ENCODE results near the gene TUBD1.
A peak's percentile ranks its signal among the peaks of the same experiment; 100 is the strongest.
"Not testable (repeated sequence)": the region's sequence is repeated elsewhere in the genome, so short reads cannot be mapped to it uniquely, and the experiment has no call there.

The TUBD1 gene, protein sequence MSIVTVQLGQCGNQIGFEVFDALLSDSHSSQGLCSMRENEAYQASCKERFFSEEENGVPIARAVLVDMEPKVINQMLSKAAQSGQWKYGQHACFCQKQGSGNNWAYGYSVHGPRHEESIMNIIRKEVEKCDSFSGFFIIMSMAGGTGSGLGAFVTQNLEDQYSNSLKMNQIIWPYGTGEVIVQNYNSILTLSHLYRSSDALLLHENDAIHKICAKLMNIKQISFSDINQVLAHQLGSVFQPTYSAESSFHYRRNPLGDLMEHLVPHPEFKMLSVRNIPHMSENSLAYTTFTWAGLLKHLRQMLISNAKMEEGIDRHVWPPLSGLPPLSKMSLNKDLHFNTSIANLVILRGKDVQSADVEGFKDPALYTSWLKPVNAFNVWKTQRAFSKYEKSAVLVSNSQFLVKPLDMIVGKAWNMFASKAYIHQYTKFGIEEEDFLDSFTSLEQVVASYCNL

DNA sequence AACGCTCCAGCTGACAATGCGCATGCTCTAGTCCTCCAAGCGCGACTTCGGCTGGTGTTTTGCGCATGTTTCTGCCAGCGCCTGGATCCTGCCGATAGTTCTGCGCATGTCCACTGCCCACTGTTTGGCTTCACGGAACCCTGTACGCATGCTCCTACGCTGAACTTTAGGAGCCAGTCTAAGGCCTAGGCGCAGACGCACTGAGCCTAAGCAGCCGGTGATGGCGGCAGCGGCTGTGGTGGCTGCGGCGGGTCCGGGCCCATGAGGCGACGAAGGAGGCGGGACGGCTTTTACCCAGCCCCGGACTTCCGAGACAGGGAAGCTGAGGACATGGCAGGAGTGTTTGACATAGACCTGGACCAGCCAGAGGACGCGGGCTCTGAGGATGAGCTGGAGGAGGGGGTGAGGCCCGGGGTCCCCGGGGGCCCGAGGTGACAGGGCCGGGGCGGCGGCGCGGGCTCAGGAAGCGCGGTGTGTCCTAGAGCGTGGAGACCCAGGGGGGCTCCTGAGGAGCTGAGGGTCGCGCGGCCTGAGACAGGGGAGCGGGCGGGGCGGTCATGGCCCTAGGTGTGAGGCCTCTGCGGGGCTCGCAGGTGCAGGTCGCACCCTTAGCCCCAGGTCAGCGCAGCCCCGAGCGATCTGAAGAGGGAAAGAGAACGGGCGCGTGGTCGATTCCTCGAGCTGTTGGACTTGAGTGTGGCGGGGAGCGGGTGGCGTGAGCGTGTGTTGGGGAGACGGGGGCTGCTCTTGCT is at the start of gene TUBD1, which contains the start of gene RPS6KB1:
Gene TUBD1 (minus strand): TSS at position 20 of the 752 bp plus-strand sequence. CDS start 1,941 bp downstream, outside the sequence.
Gene RPS6KB1 (plus strand): TSS at position 198 of the 752 bp plus-strand sequence. CDS start 64 bp downstream, at position 262.
- peak; percentile 99 for DNase-seq (ENCODE audit: low spot score)

DNA sequence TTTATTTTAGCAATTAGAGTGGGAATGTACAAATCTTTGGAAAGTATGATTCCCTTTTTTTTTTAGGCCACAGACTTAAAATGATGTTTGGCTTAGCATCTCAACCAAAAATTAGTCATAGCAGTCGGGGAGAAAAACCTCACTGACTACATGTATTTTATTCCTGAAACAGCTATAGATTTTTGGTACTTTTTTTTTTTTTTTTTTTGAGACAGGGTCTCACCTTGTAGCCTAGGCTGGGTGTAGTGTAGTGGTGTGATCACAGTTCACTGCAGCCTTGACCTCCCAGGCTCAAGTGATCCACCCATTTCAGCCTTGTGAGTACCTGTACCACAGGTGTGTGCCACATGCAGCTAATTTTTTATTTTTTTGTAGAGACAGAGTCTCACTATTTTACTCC is 48.4 kb upstream of the TUBD1 start:
- DNase-seq (ENCODE audit: low spot score) = no peak

DNA sequence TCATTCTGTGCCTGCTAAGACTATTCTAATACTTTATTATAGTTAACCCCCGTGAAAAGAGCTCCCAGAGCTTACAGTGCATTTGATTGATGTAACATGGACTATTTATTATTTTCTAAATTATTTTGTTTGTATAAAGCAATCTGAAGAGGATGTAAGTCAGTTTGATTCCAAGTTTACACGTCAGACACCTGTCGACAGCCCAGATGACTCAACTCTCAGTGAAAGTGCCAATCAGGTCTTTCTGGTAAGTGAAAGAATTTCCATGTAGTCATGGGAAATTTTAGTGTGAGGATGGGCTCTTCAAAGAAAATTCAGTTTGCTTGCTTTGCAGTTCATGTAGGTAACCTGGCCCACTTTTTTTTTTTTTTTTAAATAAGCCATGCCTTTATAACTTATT is 48.0 kb upstream of the TUBD1 start:
- not testable (repeated sequence) for DNase-seq (ENCODE audit: low spot score)

DNA sequence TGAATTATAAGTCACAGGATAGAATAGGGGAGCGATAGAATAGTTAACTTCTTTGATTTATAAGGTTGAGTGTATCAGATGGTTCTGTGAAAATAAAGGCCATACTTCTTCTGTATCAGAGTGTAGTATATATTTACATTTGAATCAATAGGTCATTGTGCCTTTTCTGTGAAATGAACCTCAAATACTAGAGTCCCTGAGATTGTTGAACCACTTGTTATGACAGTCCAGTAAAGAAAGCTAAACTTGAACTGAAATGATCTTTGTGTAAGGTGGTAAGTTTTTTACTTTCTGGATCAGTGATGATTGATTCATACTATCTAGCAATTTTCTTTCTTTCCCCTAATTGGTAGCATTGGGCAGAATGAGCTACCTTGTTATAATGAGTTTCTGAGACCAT is 40.6 kb upstream of the TUBD1 start:
- not testable (repeated sequence) for DNase-seq (ENCODE audit: low spot score)

DNA sequence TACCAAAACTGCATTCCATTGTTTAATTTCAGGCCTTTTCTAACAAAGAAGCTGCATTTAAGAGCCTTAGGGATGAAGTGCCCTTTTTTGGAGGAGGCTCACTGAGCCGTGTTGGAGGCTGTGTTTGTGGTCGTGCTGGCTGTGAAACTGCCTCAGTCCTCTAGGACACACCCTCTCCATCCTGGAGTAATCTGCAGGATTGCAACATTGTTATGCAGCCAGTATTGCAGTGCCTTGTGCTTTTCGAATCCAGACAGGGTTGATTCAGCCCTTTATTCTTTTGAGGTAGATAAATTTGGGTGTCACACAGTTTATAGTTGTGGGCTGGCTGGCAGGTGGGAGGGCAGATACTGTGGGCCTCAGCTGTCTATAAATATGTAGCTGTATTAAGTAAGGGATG is 38.0 kb upstream of the TUBD1 start:
- not testable (repeated sequence) for DNase-seq (ENCODE audit: low spot score)

DNA sequence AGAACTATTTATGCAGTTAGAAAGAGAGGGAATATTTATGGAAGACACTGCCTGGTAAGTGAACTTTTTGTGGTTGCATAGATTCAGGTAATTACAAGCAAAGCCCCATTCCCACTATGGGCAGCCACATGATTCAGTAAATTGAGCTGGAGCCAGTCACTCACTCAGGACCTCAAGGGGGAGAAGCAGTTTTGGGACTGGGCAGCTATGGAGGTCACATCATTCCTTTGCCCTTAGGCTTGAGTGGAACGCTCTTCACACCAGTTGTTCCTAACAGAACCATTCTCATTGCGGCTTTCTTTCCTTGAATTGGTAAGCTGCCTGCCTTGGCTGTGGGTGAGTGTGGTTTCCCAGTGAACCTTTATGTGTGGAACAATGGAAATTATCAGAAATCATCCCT is 37.4 kb upstream of the TUBD1 start:
- not testable (repeated sequence) for DNase-seq (ENCODE audit: low spot score)

DNA sequence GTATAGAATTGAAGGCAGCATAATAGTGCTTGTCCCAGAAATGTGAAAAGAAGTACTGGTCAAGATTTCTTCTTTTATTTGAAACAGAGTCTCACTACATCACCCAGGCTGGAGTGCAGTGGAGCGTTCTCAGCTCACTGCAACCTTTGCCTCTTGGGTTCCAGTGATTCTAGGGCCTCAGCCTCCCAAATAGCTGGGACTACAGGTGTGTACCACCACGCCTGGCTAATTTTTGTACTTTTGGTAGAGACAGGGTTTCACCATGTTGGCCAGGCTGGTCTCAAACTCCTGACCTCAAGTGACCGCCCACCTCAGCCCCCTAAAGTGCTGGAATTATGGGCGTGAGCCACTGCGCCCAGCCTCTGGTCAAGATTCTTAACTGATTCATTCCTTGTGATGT is 27.9 kb upstream of the TUBD1 start:
- not testable (repeated sequence) for DNase-seq (ENCODE audit: low spot score)

DNA sequence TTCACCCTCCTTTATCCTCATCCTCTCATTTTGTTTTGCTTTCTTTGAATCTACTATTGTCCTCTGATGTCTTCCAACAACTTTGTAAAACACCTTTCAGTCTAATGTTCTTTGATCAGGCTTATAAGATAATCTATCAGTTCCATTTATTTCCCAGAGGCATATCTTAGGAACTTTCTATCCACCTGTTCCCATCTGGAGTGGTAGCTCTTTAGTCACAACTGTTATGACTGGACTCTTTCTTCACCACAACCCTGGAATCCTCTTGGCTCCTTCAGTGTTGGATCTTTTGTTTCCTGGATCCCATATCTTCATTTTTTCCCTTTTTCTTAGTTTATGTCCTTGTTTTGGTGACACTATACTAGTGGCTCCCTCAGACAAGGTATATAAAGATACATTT is 23.7 kb upstream of the TUBD1 start:
- DNase-seq (ENCODE audit: low spot score) = no peak

DNA sequence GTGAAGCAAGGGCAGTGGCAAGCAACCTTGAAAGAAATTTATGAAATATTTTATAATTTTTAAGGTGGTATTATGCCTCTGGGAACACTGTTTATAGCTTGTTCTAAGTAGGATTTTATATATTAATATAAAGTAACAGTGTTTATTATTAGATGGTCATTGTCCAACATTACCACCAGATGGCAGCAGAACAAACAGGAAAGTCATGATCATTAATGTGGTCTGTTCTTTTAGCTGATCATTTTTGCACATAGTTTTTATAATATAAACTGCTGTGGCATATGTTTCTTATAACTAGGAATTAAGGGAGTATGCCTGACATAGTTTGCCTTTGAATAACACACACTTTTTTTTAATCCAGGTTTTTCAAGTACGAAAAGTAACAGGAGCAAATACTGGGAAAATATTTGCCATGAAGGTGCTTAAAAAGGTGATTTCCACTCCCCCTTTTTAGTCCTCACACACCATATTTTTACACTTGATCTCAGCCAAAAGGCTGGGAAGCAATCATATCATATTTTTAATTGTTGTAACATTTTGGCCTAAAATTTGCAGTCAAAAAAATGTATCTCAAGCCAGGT is 21.6 kb upstream of the TUBD1 start:
- DNase-seq (ENCODE audit: low spot score) = peak; percentile 63

DNA sequence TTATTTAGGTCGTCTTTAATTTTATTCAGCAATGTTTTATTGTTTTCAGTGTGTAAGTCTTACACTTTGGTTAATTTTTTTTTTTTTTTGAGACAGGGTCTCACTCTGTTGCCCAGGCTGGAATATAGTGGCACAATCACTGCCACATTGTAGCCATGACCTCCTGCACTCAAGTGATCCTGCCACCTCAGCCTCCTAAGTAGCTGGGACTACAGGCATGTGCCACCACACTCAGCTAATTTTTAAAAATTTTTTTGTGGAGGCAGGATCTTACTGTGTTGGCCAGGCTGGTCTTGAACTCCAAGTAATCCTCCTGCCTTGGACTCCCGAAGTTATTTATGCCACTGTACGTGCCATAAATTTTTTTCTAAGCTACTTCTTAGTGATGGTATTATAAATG is 14.7 kb upstream of the TUBD1 start:
- no peak for DNase-seq (ENCODE audit: low spot score)

DNA sequence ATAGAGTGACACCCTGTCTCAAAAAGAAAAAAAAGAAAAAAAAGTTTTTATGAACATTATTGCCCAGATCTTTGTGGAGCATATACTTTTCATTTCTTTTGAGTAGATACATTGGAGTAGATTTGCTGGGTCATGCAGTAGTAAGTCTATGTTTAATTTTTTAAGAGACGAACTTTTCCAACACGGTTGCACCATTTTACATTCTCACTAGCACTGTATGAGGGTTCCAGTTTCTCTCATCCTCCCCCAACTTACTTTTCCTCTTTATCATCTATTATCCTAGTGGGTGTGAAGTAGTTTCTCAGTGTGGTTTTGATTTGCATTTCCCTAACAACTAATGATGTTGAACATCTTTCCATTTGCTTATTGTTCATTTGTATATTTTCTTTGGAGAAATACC is 10.7 kb upstream of the TUBD1 start:
- no peak for DNase-seq (ENCODE audit: low spot score)

DNA sequence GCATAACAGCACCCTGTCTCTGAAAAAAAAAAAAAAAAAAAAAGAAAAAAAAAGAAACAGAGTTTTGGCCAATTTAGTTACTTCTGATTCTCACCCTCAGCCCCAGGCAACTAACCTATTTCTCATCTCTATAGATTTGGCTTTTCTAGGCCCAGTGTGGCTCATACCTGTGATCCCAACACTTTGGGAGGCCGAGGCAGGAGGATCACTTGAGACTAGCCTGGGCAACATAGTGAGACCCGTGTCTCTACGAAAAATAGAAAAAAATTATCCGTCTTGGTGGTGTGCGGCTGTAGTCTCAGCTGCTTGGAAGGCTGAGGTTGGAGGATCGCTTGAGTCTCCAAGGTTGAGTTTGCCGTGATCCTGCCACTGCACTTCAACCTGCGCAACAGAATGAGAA is 8.9 kb upstream of the TUBD1 start:
- no peak for DNase-seq (ENCODE audit: low spot score)

DNA sequence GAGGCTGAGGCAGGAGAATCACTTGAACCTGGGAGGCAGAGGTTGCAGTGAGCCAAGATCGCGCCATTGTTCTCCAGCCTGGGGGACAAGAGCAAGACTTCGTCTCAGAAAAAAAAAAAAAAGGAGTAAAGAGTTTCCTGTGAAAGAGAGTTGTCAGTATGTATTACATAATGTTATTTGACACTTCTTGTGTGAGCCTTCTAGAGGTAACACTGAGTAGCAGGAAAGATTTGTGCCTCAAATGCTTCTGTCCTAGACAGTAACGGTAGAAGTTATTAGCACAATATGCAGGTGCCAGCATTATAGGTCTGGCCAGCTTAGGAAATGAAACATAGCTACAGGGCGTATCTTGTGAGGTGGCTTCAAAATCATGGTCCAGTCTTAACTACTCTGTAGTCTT is 6.4 kb upstream of the TUBD1 start:
- peak; percentile 56 for DNase-seq (ENCODE audit: low spot score)

DNA sequence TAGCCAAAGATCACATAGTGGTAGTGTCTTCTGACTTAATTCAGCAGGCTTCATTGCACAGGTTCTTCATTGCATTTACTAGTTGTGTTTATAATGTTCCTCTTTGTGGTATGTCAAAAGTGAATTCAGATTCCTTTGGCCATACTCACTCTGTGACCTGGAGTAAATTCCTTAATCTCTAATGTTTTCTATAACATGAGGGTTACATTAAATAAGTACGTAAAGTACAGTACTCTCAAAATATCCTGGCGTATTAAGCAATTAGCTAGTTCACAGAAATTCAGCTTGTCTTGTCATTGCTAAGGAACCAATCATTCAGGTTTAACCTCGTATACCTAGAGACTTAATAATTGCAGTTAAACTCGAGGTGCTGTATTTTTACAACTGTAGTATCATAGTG is 4.3 kb upstream of the TUBD1 start:
- DNase-seq (ENCODE audit: low spot score) = no peak

DNA sequence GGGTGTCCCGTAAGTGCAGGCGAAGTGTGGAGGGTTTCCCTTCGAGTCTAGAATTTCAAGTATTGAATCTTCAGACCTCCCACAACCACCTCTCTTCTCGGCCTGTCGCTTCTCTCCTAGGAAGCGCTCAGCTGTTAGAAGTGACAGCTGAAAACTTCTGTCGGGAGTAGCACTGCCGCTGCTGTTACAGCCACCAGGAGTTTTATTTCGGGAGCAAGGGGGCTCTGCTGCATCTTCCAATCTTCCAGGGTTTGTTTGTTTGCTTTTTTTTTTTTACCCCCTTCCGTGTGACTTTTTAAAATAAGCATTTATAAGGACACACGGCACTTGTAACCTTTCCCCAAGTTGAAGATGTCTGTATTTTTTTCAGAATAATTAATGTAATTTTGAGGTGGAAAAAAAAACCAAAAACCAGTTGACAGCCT is 945 bp upstream of the TUBD1 start:
- peak; percentile 57 for DNase-seq (ENCODE audit: low spot score)

DNA sequence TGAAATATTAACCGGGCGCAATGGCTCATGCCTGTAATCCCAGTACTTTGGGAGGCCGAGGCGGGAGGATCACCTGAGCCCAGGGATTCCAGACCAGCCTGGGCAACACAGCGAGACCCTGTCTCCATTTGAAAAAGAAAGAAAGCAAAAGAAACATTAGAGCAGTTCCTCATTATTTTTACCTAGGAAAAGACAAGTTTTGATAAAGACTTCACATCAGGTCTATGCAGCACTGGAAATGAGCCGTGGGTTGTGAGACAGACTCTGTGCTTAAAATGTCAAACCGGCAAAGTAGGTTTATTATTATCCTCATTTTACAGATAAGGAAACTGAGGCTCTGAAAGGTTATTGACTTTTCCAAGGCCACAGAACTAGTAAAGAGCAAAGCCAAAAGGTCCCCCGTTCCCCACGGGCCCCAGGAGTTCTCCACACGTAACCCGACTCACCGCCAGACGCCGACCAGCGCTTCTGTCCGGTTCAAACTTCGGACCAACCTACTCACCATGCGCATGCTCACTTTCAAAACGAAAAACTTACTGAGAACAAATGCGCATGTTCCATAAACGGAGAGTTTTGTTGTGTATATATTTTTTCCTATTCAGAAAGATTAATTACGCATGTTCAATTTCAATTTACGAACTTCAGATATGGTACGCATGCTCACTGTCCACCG is 356 bp downstream of the TUBD1 start:
- DNase-seq (ENCODE audit: low spot score) = no peak

DNA sequence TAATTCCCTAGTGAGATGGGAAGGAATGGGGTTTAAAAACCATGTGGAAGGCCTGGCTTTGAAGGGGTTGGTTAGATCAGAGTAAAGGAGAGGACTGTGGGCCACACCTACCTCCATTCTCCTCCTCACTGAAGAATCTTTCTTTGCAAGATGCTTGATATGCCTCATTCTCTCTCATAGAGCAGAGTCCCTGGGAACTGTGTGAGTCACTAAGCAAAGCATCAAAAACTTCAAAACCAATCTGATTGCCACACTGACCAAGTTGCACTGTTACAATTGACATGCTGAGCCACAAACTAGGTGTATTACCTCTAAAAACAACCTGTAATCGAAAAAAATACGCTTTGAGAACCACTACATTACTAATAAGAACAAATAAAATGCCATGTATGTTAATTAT is 2.0 kb downstream of the TUBD1 start:
- no peak for DNase-seq (ENCODE audit: low spot score)

DNA sequence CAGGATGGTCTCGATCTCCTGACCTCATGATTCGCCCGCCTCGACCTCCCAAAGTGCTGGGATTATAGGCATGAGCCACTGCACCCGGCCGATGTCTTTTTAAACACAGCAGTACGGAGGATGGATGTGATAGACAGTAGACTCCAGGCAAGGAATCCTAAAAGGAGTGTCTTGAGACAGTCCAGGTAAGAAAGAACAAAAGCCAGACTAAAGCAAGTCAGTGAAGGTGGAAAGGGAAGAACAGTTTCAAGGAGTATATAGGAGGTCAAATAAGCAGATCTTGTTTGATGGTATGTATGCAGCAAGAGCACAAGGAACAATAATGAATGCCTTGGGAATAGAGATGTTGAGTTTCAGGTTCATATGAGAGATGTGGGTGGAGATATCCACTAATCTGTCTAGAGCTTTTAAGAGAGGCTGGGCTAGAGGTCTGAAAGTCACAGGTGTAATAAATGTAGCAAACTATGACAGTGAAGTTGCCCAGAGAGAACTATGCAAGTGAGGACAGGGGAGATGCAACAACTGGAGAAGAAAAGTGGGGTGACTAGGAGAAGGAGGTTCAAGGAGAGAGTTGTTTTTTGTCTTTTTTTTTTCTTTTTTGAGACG is 4.5 kb downstream of the TUBD1 start:
- DNase-seq (ENCODE audit: low spot score) = no peak

DNA sequence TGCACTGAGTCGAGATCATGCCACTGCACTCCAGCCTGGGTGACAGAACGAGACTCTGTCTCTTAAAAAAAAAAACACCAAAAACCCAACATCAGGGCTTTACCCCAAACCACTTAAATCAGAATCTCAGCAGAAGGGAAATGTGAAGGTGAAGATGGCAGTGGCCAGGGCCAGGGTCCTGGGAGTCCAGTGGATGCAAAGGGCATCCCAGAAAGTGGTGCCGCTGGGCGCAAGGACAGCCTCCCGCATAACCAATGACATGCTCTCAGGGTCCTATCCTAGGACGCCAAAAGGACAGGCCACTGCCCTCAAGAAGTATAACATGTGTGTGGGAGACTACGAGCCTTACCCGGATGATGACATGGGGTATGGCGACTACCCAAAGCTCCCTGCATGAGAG is 7.9 kb downstream of the TUBD1 start:
- no peak for DNase-seq (ENCODE audit: low spot score)

DNA sequence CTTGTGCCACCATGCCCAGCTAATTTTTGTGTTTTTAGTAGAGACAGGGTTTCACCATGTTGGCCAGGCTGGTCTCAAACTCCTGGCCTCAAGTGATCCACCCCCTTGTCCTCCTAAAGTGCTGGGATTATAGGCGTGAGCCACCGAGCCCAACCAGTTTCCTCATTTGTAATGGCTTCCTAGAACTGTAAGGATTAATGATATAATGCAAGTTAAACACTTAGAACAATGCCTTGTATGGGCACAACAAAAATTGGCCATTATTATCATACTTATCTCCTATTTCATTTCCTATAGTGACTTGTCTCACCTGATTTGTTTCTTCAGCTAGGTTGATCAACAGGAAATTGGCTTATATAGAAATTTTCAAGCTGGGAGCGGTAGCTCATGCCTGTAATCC is 14.1 kb downstream of the TUBD1 start:
- DNase-seq (ENCODE audit: low spot score) = no peak

DNA sequence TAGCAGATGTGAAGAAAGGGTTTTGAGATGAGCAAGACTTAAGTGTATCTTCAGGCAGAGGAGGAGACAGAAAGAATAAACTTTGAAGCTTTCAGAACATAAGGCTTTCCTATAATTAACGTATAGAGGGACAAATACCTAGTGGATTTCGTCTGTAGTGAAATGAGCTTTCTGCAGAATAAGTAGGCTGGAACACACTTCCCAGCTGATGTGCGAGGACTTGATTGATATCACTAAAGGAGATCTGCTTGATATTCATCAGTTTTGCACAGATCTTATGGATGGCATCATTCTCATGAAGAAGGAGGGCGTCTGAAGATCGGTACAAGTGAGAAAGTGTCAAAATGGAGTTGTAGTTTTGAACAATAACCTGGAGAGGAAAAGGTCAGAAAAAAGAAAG is 14.8 kb downstream of the TUBD1 start:
- DNase-seq (ENCODE audit: low spot score) = no peak

DNA sequence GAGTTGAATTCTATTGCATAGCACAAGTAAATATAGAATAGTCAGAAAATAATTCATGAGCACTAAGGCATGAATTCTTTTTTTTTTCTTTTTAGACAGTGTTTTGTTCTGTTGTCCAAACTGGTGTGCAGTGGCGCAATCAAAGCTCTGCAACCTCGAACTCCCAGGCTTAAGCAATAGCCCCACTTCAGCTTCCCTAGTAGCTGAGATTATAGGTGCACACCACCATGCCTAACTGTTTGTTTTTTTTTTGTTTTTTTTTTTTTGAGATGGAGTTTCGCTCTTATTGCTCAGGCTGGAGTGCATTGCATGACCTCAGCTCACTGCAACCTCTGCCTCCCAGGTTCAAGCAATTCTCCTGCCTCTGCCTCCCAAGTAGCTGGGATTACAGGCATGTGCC is 16.6 kb downstream of the TUBD1 start:
- no peak for DNase-seq (ENCODE audit: low spot score)

Measured in D341Med (cell line).